ENCODE measurements around the gene NYAP2. TPM values are rescaled to one million over a fixed set of nuclear protein-coding genes. Genes with fewer than 3 reads are reported as not detected.

The NYAP2 gene
- total and polyA plus RNA-seq, 10 of the 15 experiments (the other 5 are each of a cell fraction or from before 2014, with no cell fraction given), result 0.03 TPM; not detected in 9

DNA sequence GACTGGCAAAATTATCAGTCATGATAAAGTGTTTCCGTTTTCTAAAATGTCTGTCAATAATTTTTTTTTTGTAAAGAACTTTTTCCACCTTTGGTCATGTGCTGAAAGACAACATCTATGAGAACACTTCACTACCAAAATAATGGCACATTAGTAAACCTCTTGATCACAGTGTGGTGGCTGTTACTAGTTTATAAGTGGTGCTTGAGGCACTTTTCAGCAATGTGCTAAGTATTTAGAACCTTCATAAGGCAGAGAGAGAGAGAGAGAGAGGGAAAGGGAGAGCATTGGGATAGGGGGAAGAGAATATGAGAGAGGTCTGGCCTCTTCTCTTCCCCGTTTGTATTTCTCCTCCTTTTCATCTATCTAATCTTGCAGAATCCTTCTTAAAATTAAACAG lies 1.1 kb upstream of the NYAP2 start:
- DNase-seq (ENCODE audit: low read depth, low spot score), result no peak
- TF ChIP-seq ZSCAN29 (IDR thresholded peaks at IDR 0.05) (no peak), JUNB (IDR thresholded peaks at IDR 0.05) (no peak), KDM1A (IDR thresholded peaks at IDR 0.05; ENCODE audit: borderline replicate concordance) (no peak), CBFB (IDR thresholded peaks at IDR 0.05; ENCODE audit: low read depth) (no peak), ATF7 (IDR thresholded peaks at IDR 0.05; ENCODE audit: low read depth) (no peak), ZBTB40 (IDR thresholded peaks at IDR 0.05; ENCODE audit: borderline replicate concordance) (no peak), EP300 (IDR thresholded peaks at IDR 0.05; ENCODE audit: borderline replicate concordance in 1 of 2, control insufficient read depth in 1 of 2, low read depth in 2 of 2, low read length in 2 of 2) (no peak), SPI1 (IDR thresholded peaks at IDR 0.05; ENCODE audit: borderline replicate concordance, insufficient read depth, low read depth, low read length) (no peak), KAT2A (conservative IDR thresholded peaks at IDR 0.05; ENCODE audit: control insufficient read depth, low read depth, low read length) (no peak), SREBF2 (IDR thresholded peaks at IDR 0.05; ENCODE audit: low read length) (no peak), MEF2B (IDR thresholded peaks at IDR 0.05; ENCODE audit: partially characterized antibody, poor library complexity, severe bottlenecking) (no peak), USF1 (IDR thresholded peaks at IDR 0.05; ENCODE audit: borderline replicate concordance, extremely low read length, insufficient read depth, low read depth, low read length) (no peak), MYC (IDR thresholded peaks at IDR 0.05; ENCODE audit: insufficient read depth, insufficient read length, insufficient replicate concordance, low read length, severe bottlenecking) (no peak), CBX3 (IDR thresholded peaks at IDR 0.05; ENCODE audit: borderline replicate concordance, low read depth) (no peak), IKZF1 (conservative IDR thresholded peaks at IDR 0.05) (no peak)
- TF ChIP-seq, protein P1, sequence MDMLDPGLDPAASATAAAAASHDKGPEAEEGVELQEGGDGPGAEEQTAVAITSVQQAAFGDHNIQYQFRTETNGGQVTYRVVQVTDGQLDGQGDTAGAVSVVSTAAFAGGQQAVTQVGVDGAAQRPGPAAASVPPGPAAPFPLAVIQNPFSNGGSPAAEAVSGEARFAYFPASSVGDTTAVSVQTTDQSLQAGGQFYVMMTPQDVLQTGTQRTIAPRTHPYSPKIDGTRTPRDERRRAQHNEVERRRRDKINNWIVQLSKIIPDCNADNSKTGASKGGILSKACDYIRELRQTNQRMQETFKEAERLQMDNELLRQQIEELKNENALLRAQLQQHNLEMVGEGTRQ (IDR thresholded peaks at IDR 0.05; ENCODE audit: borderline replicate concordance, low read depth, low read length), result no peak
- TF ChIP-seq, protein P2, sequence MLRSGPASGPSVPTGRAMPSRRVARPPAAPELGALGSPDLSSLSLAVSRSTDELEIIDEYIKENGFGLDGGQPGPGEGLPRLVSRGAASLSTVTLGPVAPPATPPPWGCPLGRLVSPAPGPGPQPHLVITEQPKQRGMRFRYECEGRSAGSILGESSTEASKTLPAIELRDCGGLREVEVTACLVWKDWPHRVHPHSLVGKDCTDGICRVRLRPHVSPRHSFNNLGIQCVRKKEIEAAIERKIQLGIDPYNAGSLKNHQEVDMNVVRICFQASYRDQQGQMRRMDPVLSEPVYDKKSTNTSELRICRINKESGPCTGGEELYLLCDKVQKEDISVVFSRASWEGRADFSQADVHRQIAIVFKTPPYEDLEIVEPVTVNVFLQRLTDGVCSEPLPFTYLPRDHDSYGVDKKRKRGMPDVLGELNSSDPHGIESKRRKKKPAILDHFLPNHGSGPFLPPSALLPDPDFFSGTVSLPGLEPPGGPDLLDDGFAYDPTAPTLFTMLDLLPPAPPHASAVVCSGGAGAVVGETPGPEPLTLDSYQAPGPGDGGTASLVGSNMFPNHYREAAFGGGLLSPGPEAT (IDR thresholded peaks at IDR 0.05; ENCODE audit: low read depth), result no peak

More for the DNA sequence above, 1.1 kb upstream of the NYAP2 start:
- ChIA-PET SMC1A (ENCODE audit: uncharacterized antibody, unreplicated experiment) (interaction anchor here (0.7 kb wide), 2 partner anchors 17 to 287 kb away, joined by 3 read pairs; no protein-coding TSS in a partner anchor), POLR2A (no interaction called here), RAD21 (ENCODE audit: unreplicated experiment) (no interaction called here), CTCF (no interaction called here)
- Histone ChIP-seq H3K27me3 (replicated peaks in 1 of 2; ENCODE audit: control insufficient read depth in 2 of 2, insufficient read depth in 2 of 2, low read length in 1 of 2) (no peaks in the 10 kb centered on the region; a peak in 1 of 4 replicates), H3K27ac (ENCODE audit: control insufficient read depth, insufficient read depth) (no peak overlapping the region), H2AFZ (ENCODE audit: control insufficient read depth, low read depth, low read length) (no peak overlapping the region), H3K4me2 (ENCODE audit: control insufficient read depth, insufficient read depth) (no peak overlapping the region), H3K4me3 (no peak overlapping the region), H3K36me3 (ENCODE audit: control insufficient read depth in 2 of 2, insufficient read depth in 2 of 2, low read length in 1 of 2) (no peaks in the 10 kb centered on the region), H3K9me3 (replicated peaks; ENCODE audit: control insufficient read depth, insufficient read depth, low read length) (no peaks in the 10 kb centered on the region), H3K9ac (ENCODE audit: control insufficient read depth, insufficient read depth, low read length) (no peak overlapping the region), H3K79me2 (ENCODE audit: control insufficient read depth, insufficient read depth, low read length) (no peaks in the 10 kb centered on the region), H4K20me1 (ENCODE audit: control insufficient read depth, insufficient read depth) (no peaks in the 10 kb centered on the region), H3K4me1 (ENCODE audit: control insufficient read depth, insufficient read depth, low read length) (no peaks in the 10 kb centered on the region)
- 0% methylated on average over 2 of the region's 2 CpGs for WGBS (ENCODE audit: insufficient coverage, insufficient replicate concordance, low lambda C conversion rate, missing lambda C conversion rate)
- in situ Hi-C loops (cut with MboI) (no loop called here), intact Hi-C loops (cut with micrococcal nuclease; ENCODE audit: unreplicated experiment) (no loop called here)
- ATAC-seq, result no peak
- BruUV-seq (replicated peaks), result no TSS peak
- FAIRE-seq, result no peak

All from GM12878 (cell line).